ENCODE measurements around the gene RRM2.

The RRM2 gene

GRCh38 chr2:10083692-10084211, 38.8 kb upstream of the RRM2 start:
- H3K4me3 ChIP-seq (replicated peaks in 1 of 2; ENCODE audit: low read depth in 2 of 2, low read length in 2 of 2) = no peak overlapping the region
- TF ChIP-seq CTCF (IDR thresholded peaks at IDR 0.05; ENCODE audit: low read depth, low read length) = no peak
- no peak for DNase-seq (ENCODE audit: low read depth in 2 of 2)

- DNase-seq (ENCODE audit: low read depth in 2 of 2) = no peak
- H3K4me3 ChIP-seq (replicated peaks in 1 of 2; ENCODE audit: low read depth in 2 of 2, low read length in 2 of 2) = no peak overlapping the region
- no peak for TF ChIP-seq CTCF (IDR thresholded peaks at IDR 0.05; ENCODE audit: low read depth, low read length)
Observed at GRCh38 chr2:10084223-10084865, 38.2 kb upstream of the RRM2 start.

- TF ChIP-seq CTCF (IDR thresholded peaks at IDR 0.05; ENCODE audit: low read depth, low read length) = no peak
- DNase-seq (ENCODE audit: low read depth in 2 of 2) = no peak
- H3K4me3 ChIP-seq (replicated peaks in 1 of 2; ENCODE audit: low read depth in 2 of 2, low read length in 2 of 2) = no peak overlapping the region
Observed at GRCh38 chr2:10085043-10085667, 37.4 kb upstream of the RRM2 start.

- no peak for TF ChIP-seq CTCF (IDR thresholded peaks at IDR 0.05; ENCODE audit: low read depth, low read length)
Observed at GRCh38 chr2:10085668-10086059, 36.9 kb upstream of the RRM2 start.

GRCh38 chr2:10086950-10087349, 35.6 kb upstream of the RRM2 start:
- TF ChIP-seq CTCF (IDR thresholded peaks at IDR 0.05; ENCODE audit: low read depth, low read length) = no peak
- H3K4me3 ChIP-seq (replicated peaks in 1 of 2; ENCODE audit: low read depth in 2 of 2, low read length in 2 of 2) = no peak overlapping the region
- no peak for DNase-seq (ENCODE audit: low read depth in 2 of 2)

More at GRCh38 chr2:10085668-10086059, 36.9 kb upstream of the RRM2 start:
- no peak for DNase-seq (ENCODE audit: low read depth in 2 of 2)
- no peak overlapping the region for H3K4me3 ChIP-seq (replicated peaks in 1 of 2; ENCODE audit: low read depth in 2 of 2, low read length in 2 of 2)

- DNase-seq (ENCODE audit: low read depth in 2 of 2) = no peak
- TF ChIP-seq CTCF (IDR thresholded peaks at IDR 0.05; ENCODE audit: low read depth, low read length) = no peak
- no peak overlapping the region for H3K4me3 ChIP-seq (replicated peaks in 1 of 2; ENCODE audit: low read depth in 2 of 2, low read length in 2 of 2)
Observed at GRCh38 chr2:10087360-10087759, 35.2 kb upstream of the RRM2 start.

All from cardiac fibroblast (primary cell).